ENCODE results near the gene TTLL5.

The TTLL5 gene

DNA sequence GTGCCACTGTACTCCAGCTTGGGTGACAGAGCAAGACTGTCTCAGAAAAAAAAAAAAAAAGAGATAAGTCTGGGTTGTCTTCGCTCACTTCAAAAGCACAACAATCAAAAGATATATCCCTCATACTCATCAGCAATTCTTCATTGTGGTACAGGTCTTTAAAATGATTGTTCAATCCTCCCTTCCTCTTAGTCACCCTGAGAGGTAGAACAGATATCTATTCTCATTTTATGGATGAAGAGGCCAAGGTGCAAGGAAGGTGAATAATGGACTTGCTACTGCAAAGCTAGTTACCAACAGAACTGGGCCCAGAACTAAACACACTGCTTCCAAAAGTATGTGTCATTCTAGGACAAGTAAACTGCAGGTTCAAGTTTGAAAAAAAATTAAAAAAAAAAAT lies 7.5 kb upstream of the TTLL5 start:
- no peak overlapping the region for H3K27ac ChIP-seq

DNA sequence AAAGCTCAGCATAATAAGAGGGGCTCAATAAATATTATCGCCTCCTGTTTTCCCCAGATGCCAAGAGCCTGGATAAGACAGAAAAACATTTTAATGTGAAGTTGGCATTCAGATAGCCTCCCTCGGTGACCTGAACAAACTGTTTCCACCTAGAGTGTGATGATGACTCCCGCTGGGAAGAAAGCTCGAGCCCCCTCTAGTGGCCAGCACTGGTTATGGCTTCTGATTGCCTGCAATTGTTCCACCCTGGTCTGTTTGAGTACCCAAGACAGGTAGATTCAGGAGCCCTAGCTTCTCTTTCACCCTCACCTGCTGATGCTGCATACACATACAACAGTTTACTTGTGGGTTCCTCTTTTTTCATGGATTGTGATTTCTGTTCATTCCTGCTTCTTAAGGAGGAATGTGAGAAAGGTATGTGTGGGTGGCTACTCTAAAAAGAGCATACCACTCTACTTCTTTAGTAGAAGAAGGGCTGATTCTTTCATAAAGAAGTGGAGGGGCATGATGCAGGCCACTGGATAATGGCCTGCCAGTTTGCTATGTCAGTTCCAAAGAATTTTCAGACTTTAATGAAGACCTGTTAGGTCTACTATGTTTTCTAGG lies 6.8 kb upstream of the TTLL5 start:
- TF ChIP-seq, protein P1, sequence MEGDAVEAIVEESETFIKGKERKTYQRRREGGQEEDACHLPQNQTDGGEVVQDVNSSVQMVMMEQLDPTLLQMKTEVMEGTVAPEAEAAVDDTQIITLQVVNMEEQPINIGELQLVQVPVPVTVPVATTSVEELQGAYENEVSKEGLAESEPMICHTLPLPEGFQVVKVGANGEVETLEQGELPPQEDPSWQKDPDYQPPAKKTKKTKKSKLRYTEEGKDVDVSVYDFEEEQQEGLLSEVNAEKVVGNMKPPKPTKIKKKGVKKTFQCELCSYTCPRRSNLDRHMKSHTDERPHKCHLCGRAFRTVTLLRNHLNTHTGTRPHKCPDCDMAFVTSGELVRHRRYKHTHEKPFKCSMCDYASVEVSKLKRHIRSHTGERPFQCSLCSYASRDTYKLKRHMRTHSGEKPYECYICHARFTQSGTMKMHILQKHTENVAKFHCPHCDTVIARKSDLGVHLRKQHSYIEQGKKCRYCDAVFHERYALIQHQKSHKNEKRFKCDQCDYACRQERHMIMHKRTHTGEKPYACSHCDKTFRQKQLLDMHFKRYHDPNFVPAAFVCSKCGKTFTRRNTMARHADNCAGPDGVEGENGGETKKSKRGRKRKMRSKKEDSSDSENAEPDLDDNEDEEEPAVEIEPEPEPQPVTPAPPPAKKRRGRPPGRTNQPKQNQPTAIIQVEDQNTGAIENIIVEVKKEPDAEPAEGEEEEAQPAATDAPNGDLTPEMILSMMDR (IDR thresholded peaks at IDR 0.05): peak; percentile 97
- H3K27ac ChIP-seq: no peak overlapping the region
- H3K4me3 ChIP-seq (ENCODE audit: low read depth, low read length): no peak overlapping the region
- H3K27me3 ChIP-seq (ENCODE audit: control insufficient read depth, insufficient read depth, low read length): no peaks in the 10 kb centered on the region
- no peak overlapping the region for H2AFZ ChIP-seq
- no peak overlapping the region for H3K4me2 ChIP-seq (ENCODE audit: low read length)
- H3K79me2 ChIP-seq: no peaks in the 10 kb centered on the region
- H3K4me1 ChIP-seq: no peaks in the 10 kb centered on the region
- no peak overlapping the region for H3K9ac ChIP-seq
- no peaks in the 10 kb centered on the region for H3K36me3 ChIP-seq (ENCODE audit: control insufficient read depth, insufficient read depth, low read length)
- H3K9me3 ChIP-seq (ENCODE audit: control insufficient read depth, low read length): no peaks in the 10 kb centered on the region

More for the DNA sequence above, 7.5 kb upstream of the TTLL5 start:
- no peaks in the 10 kb centered on the region for H3K36me3 ChIP-seq (ENCODE audit: control insufficient read depth, insufficient read depth, low read length)
- no peaks in the 10 kb centered on the region for H3K9me3 ChIP-seq (ENCODE audit: control insufficient read depth, low read length)
- no peak overlapping the region for H3K9ac ChIP-seq
- no peak overlapping the region for H3K4me3 ChIP-seq (ENCODE audit: low read depth, low read length)
- no peak overlapping the region for H3K4me2 ChIP-seq (ENCODE audit: low read length)
- no peaks in the 10 kb centered on the region for H3K79me2 ChIP-seq
- no peaks in the 10 kb centered on the region for H3K4me1 ChIP-seq
- TF ChIP-seq, protein P1 (IDR thresholded peaks at IDR 0.05): no peak
- no peak overlapping the region for H2AFZ ChIP-seq
- no peaks in the 10 kb centered on the region for H3K27me3 ChIP-seq (ENCODE audit: control insufficient read depth, insufficient read depth, low read length)

DNA sequence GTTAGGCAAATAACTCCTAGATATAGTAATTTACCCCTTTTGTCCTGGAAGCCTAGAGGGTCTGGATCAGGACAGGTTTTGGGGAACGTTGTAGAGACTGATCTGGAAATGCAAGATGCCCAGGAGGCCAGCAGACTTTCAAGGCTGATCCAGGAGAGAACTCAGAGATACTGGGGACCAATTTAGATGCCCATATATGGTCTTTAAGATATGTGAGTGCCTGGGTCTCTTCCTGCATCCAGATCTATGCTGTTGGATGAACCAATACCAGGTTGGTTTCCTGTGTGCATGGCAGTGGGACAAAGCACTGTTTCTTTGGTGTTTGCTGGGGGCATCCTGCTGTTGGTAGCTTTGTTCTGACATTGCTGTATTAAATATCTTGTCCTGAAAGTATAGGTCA lies 5.8 kb upstream of the TTLL5 start:
- Histone ChIP-seq H3K9me3 (ENCODE audit: control insufficient read depth, low read length) (no peaks in the 10 kb centered on the region), H3K27me3 (ENCODE audit: control insufficient read depth, insufficient read depth, low read length) (no peaks in the 10 kb centered on the region), H3K4me2 (ENCODE audit: low read length) (no peak overlapping the region), H3K4me3 (ENCODE audit: low read depth, low read length) (no peak overlapping the region), H3K36me3 (ENCODE audit: control insufficient read depth, insufficient read depth, low read length) (no peaks in the 10 kb centered on the region), H3K9ac (no peak overlapping the region), H2AFZ (no peak overlapping the region), H3K4me1 (no peaks in the 10 kb centered on the region), H3K27ac (no peak overlapping the region), H3K79me2 (no peaks in the 10 kb centered on the region)
- TF ChIP-seq, protein P1 (IDR thresholded peaks at IDR 0.05): no peak

DNA sequence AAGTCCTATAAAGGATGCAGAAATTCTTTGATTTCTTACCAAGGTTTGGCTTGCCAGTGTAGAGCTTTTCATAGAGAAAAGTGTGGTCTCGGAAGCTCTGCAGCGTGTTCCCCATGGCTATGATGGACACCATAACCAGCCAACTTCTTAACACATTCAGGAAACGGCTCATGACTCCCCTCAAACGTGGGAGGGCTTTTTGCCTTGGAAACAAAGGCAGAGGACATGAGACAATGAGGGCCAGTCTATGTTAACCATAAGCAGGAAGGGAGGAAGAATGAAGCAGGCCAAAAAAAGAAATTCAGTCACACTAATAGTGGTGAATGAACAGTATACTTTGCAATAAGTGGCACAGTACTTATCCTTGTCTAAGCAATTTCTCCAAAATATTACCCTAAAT lies 3.7 kb upstream of the TTLL5 start:
- no peaks in the 10 kb centered on the region for H3K79me2 ChIP-seq
- no peak overlapping the region for H3K9ac ChIP-seq
- TF ChIP-seq, protein P1 (IDR thresholded peaks at IDR 0.05): no peak
- no peak overlapping the region for H3K4me2 ChIP-seq (ENCODE audit: low read length)
- H3K36me3 ChIP-seq (ENCODE audit: control insufficient read depth, insufficient read depth, low read length): no peaks in the 10 kb centered on the region
- H3K4me1 ChIP-seq: peaks cover 3% of the 10 kb centered on the region
- H3K4me3 ChIP-seq (ENCODE audit: low read depth, low read length): no peak overlapping the region
- H3K9me3 ChIP-seq (ENCODE audit: control insufficient read depth, low read length): no peaks in the 10 kb centered on the region
- H2AFZ ChIP-seq: no peak overlapping the region
- no peaks in the 10 kb centered on the region for H3K27me3 ChIP-seq (ENCODE audit: control insufficient read depth, insufficient read depth, low read length)
- H3K27ac ChIP-seq: no peak overlapping the region

DNA sequence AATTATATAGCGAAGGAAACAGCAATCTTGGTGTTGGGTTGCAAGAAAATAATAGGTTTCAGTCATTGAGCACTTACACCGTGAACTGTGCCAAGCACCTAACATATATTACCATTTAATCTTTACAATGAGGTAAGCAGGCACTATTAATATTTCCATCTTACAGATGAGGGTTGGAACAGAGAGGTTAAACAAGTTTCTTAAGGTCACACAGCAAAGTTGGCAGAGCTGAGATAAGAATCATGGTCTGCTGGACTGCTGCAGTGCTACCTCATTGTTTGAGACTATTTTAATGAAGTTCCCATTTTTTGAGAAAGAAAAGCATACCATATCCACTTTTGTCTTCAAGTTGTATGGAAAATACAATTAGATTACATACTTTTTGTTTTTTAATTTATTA lies 2.1 kb upstream of the TTLL5 start:
- no peak overlapping the region for H2AFZ ChIP-seq
- H3K79me2 ChIP-seq: no peaks in the 10 kb centered on the region
- H3K9me3 ChIP-seq (ENCODE audit: control insufficient read depth, low read length): no peaks in the 10 kb centered on the region
- no peak overlapping the region for H3K4me3 ChIP-seq (ENCODE audit: low read depth, low read length)
- no peak overlapping the region for H3K4me2 ChIP-seq (ENCODE audit: low read length)
- TF ChIP-seq, protein P1 (IDR thresholded peaks at IDR 0.05): no peak
- H3K27me3 ChIP-seq (ENCODE audit: control insufficient read depth, insufficient read depth, low read length): no peaks in the 10 kb centered on the region
- peaks cover 7% of the 10 kb centered on the region for H3K4me1 ChIP-seq
- H3K36me3 ChIP-seq (ENCODE audit: control insufficient read depth, insufficient read depth, low read length): no peaks in the 10 kb centered on the region
- no peak overlapping the region for H3K27ac ChIP-seq
- H3K9ac ChIP-seq: no peak overlapping the region

Data from parathyroid adenoma (tissue), 2 donors.